IMR-90 (cell line): Measurements from ENCODE around the gene ZNF587. TPM values are rescaled to one million over a fixed set of nuclear protein-coding genes. Genes with fewer than 3 reads are reported as not detected.

Source experiments
- ATAC-seq: fragments of 200-7000 bp; cut with Tn5 transposase; 2 replicates; pipeline ENCODE4 v1.9.1; 2020; ENCODE audit warnings: low read depth, mild to moderate bottlenecking, moderate library complexity
- BruUV-seq: library from RNA; stranded (reverse); fragments of 400-500 nt; replicated peaks from 2 replicates; lab custom pipeline; 2021; lab: Mats Ljungman, UMichigan
- CTCF ChIA-PET: fragments of 300-600 bp; formaldehyde crosslinking; extraction: SDS; loops from one replicate; lab custom pipeline; 2021; ENCODE audit warnings: antibody characterized with exemption; lab: Yijun Ruan, JAX
- POLR2A ChIA-PET: fragments of 300-600 bp; sonication (Branson Sonifier 250); formaldehyde crosslinking; loops from one replicate; lab custom pipeline; 2022; ENCODE audit warnings: antibody characterized with exemption; ENCODE audit not compliant: unreplicated experiment; lab: Charles Lee
- DNase-seq: peaks from one replicate; pipeline ENCODE4 v3.0.0; 2013
- H2AFZ ChIP-seq: replicated peaks from 2 replicates; pipeline ENCODE3; 2013; ENCODE audit warnings: low read length, mild to moderate bottlenecking; ENCODE audit not compliant: poor library complexity
- H2AK5ac ChIP-seq: 2 replicates; pipeline ENCODE4 v1.6.1; 2013; ENCODE audit warnings: low read depth, low read length, inconsistent platforms
- H2AK9ac ChIP-seq: replicated peaks from 2 replicates; pipeline ENCODE3; 2013; ENCODE audit warnings: mild to moderate bottlenecking, low read depth, low read length, moderate library complexity; ENCODE audit not compliant: poor library complexity
- H2BK120ac ChIP-seq: 2 replicates; pipeline ENCODE4 v1.6.1; 2013; ENCODE audit warnings: low read depth, low read length, inconsistent platforms
- H2BK15ac ChIP-seq: 3 replicates; pipeline ENCODE4 v1.6.1; 2013; ENCODE audit warnings: low read depth, low read length, inconsistent platforms
- H2BK20ac ChIP-seq: 2 replicates; pipeline ENCODE4 v1.6.1; 2013; ENCODE audit warnings: low read depth, mild to moderate bottlenecking, inconsistent platforms, low read length, moderate library complexity
- H2BK5ac ChIP-seq: 2 replicates; pipeline ENCODE4 v1.6.1; 2013; ENCODE audit warnings: mild to moderate bottlenecking, low read depth, low read length, inconsistent platforms; ENCODE audit not compliant: poor library complexity, severe bottlenecking
- H3K14ac ChIP-seq: replicated peaks from 2 replicates; pipeline ENCODE4 v1.6.1; 2013; ENCODE audit warnings: low read depth, low read length, inconsistent platforms
- H3K18ac ChIP-seq: 2 replicates; pipeline ENCODE4 v1.6.1; 2013; ENCODE audit warnings: low read depth, low read length, control low read depth
- H3K23ac ChIP-seq: 2 replicates; pipeline ENCODE4 v1.6.1; 2013; ENCODE audit warnings: low read depth, low read length, inconsistent platforms
- H3K27ac ChIP-seq: 2 replicates; pipeline ENCODE4 v1.5.1; 2013; ENCODE audit warnings: mild to moderate bottlenecking, control low read depth, low read length; ENCODE audit not compliant: insufficient read depth
- H3K27me3 ChIP-seq: 2 replicates; pipeline ENCODE4 v1.6.1; 2013; ENCODE audit warnings: low read length; ENCODE audit not compliant: control insufficient read depth, insufficient read depth
- H3K36me3 ChIP-seq: 2 replicates; pipeline ENCODE4 v1.6.1; 2013; ENCODE audit warnings: low read length, mixed read lengths; ENCODE audit not compliant: control insufficient read depth, insufficient read depth
- H3K4ac ChIP-seq: 2 replicates; pipeline ENCODE4 v1.6.1; 2013; ENCODE audit warnings: low read depth, low read length, inconsistent platforms
- H3K4me1 ChIP-seq: 2 replicates; pipeline ENCODE4 v1.6.1; 2013; ENCODE audit warnings: low read length, mixed read lengths; ENCODE audit not compliant: control insufficient read depth, insufficient read depth
- H3K4me2 ChIP-seq: 2 replicates; pipeline ENCODE4 v1.6.1; 2013; ENCODE audit warnings: low read depth, mild to moderate bottlenecking, control low read depth, low read length, moderate library complexity
- H3K4me3 ChIP-seq: 2 replicates; pipeline ENCODE4 v1.5.1; 2013; ENCODE audit warnings: low read depth, mild to moderate bottlenecking, control low read depth, low read length, moderate library complexity; ENCODE audit not compliant: insufficient read depth
- H3K56ac ChIP-seq: 2 replicates; pipeline ENCODE4 v1.6.1; 2013; ENCODE audit warnings: low read length, inconsistent platforms; ENCODE audit not compliant: insufficient read depth; ENCODE audit errors: extremely low read depth
- H3K79me1 ChIP-seq, 2 experiments: 2 replicates each; pipeline ENCODE4 v1.6.1; 2013; ENCODE audit warnings: low read length in 2 of 2, inconsistent platforms in 1 of 2, low read depth in 1 of 2
- H3K9ac ChIP-seq: 2 replicates; pipeline ENCODE4 v1.6.1; 2013; ENCODE audit warnings: low read depth, low read length, control low read depth
- H3K9me1 ChIP-seq: 2 replicates; pipeline ENCODE4 v1.6.1; 2013; ENCODE audit warnings: low read length, inconsistent platforms; ENCODE audit not compliant: insufficient read depth
- H3K9me3 ChIP-seq: 2 replicates; pipeline ENCODE4 v1.6.1; 2013; ENCODE audit warnings: low read length; ENCODE audit not compliant: control insufficient read depth, insufficient read depth
- H4K20me1 ChIP-seq: 2 replicates; pipeline ENCODE4 v1.6.1; 2013; ENCODE audit warnings: low read length, inconsistent platforms; ENCODE audit not compliant: insufficient read depth
- H4K5ac ChIP-seq: 2 replicates; pipeline ENCODE4 v1.6.1; 2013; ENCODE audit warnings: mild to moderate bottlenecking, low read depth, low read length, control low read depth
- H4K8ac ChIP-seq, 2 experiments: 2 replicates each; pipeline ENCODE4 v1.6.1; 2013; ENCODE audit warnings: low read depth in 2 of 2, low read length in 2 of 2, control low read depth in 1 of 2, inconsistent platforms in 1 of 2
- H4K91ac ChIP-seq: 2 replicates; pipeline ENCODE4 v1.6.1; 2013; ENCODE audit warnings: low read depth, low read length, inconsistent platforms; ENCODE audit not compliant: insufficient read depth
- BHLHE40 ChIP-seq: fragments of 150-350 bp; IDR thresholded peaks from 2 replicates; pipeline ENCODE4 v1.6.1; 2016; ENCODE audit warnings: mild to moderate bottlenecking, low read depth, low read length
- CEBPB ChIP-seq: IDR thresholded peaks from 2 replicates; pipeline ENCODE4 v1.6.1; 2012; ENCODE audit warnings: low read depth, low read length, improper control_type of control experiment
- CHD1 ChIP-seq: IDR thresholded peaks from 2 replicates; pipeline ENCODE4 v1.6.1; 2012; ENCODE audit warnings: low read depth, low read length, improper control_type of control experiment
- FOS ChIP-seq: fragments of 150-350 bp; IDR thresholded peaks from 2 replicates; pipeline ENCODE4 v1.6.1; 2016; ENCODE audit warnings: low read depth, low read length
- MAFK ChIP-seq: IDR thresholded peaks from 2 replicates; pipeline ENCODE4 v1.6.1; 2012; ENCODE audit warnings: low read depth, low read length, improper control_type of control experiment
- MAZ ChIP-seq: IDR thresholded peaks from 2 replicates; pipeline ENCODE4 v1.6.1; 2012; ENCODE audit warnings: low read depth, mild to moderate bottlenecking, low read length, improper control_type of control experiment, moderate library complexity, borderline replicate concordance
- MXI1 ChIP-seq: IDR thresholded peaks from 2 replicates; pipeline ENCODE4 v1.6.1; 2012; ENCODE audit warnings: low read depth, mild to moderate bottlenecking, low read length, moderate library complexity, borderline replicate concordance
- NFE2L2 ChIP-seq: fragments of 150-350 bp; IDR thresholded peaks from 2 replicates; pipeline ENCODE4 v1.6.1; 2016; ENCODE audit warnings: low read depth, mild to moderate bottlenecking, low read length
- POLR2A ChIP-seq: IDR thresholded peaks from 2 replicates; pipeline ENCODE4 v1.6.1; 2012; ENCODE audit warnings: mild to moderate bottlenecking, low read depth, low read length
- RAD21 ChIP-seq: IDR thresholded peaks from 2 replicates; pipeline ENCODE4 v1.6.1; 2012; ENCODE audit warnings: low read length, improper control_type of control experiment
- RCOR1 ChIP-seq: IDR thresholded peaks from 2 replicates; pipeline ENCODE4 v1.6.1; 2012; ENCODE audit warnings: mild to moderate bottlenecking, low read length, improper control_type of control experiment; ENCODE audit not compliant: insufficient replicate concordance
- RFX5 ChIP-seq: IDR thresholded peaks from 2 replicates; pipeline ENCODE4 v1.8.0; 2012; ENCODE audit warnings: low read depth, mild to moderate bottlenecking, low read length, moderate library complexity
- SMC3 ChIP-seq: fragments of 150-350 bp; IDR thresholded peaks from 2 replicates; pipeline ENCODE4 v1.6.1; 2016; ENCODE audit warnings: low read depth, mild to moderate bottlenecking, antibody characterized with exemption, low read length, moderate library complexity
- WGBS, 2 experiments: methylation state at CpG; one replicate each; pipeline versions ENCODE4 v1.1.5 to v1.1.7; 2013; ENCODE audit warnings: missing lambda C conversion rate in 2 of 2; ENCODE audit not compliant: insufficient read length in 1 of 2; ENCODE audit errors: extremely low coverage in 2 of 2; 5-methylcytosine and 5-hydroxymethylcytosine counted together
- dilution Hi-C: fragments of 300-500 bp; cut with HindIII; formaldehyde crosslinking; loops from one replicate; pipeline ENCODE4 v1.14.3; 2018; ENCODE audit warnings: low sequenced_read_pairs; ENCODE audit not compliant: unreplicated experiment
- in situ Hi-C: fragments of 300-500 bp; cut with MboI; formaldehyde crosslinking; loops from 3 replicates; pipeline ENCODE4 v1.14.3; 2019; ENCODE audit warnings: low sequenced_read_pairs, inconsistent platforms, mixed read lengths
- intact Hi-C: fragments of 100-400 bp; cut with micrococcal nuclease; formaldehyde crosslinking; loops from 2 replicates; pipeline ENCODE4 v1.10.0; 2022
- polyA plus RNA-seq, 3 experiments: library from polyadenylated mRNA; depleted of rRNA; stranded (reverse); fragments of >200 nt; gene quantifications; 2 replicates each; pipeline ENCODE4 v1.2.3, GENCODE V29; 2012; ENCODE audit warnings: low replicate concordance in 1 of 3
- total RNA-seq: library from RNA; depleted of rRNA; stranded (reverse); fragments of >200 nt; gene quantifications from 2 replicates; pipeline ENCODE4 v1.2.3, GENCODE V29; 2012
- TF ChIP-seq, protein P1 (sequence below): fragments of 150-350 bp; IDR thresholded peaks from 2 replicates; pipeline ENCODE4 v1.6.1; 2016; ENCODE audit warnings: low read depth, mild to moderate bottlenecking, low read length, moderate library complexity, borderline replicate concordance
- TF ChIP-seq, protein P2 (sequence below): conservative IDR thresholded peaks from 2 replicates; pipeline ENCODE4 v1.5.1; 2012; ENCODE audit warnings: mild to moderate bottlenecking, low read depth, low read length, improper control_type of control experiment
- TF ChIP-seq, protein P3 (sequence below): fragments of 150-350 bp; IDR thresholded peaks from 2 replicates; pipeline ENCODE4 v1.6.1; 2017; ENCODE audit warnings: mild to moderate bottlenecking, antibody characterized with exemption, low read length, low read depth

Gene ZNF587
- total and polyA plus RNA-seq, 2 of the 4 experiments (the other 2 are of a cell fraction) = 14.0 to 43.7 TPM

DNA sequence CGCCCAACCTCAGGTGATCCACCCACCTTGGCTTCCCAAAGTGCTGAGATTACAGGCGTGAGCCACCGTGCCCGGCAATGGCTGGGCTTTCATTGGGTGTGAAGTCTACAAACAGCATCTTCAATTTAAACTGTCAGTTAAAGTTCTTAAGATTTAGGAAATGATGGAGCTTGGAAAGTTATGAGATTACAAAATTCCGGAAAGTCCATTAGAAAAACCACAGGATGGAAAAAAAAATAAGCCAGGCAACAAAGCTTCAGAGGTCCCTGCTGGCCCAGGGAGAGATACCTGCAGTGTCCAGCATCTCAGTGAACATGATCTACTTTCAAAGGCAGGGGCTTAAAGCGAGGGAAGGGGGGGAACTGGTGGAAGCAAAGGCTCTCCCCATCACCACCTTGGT, 24.1 kb upstream of the ZNF587 start:
- H4K5ac ChIP-seq = no peak overlapping the region
- H3K9me1 ChIP-seq = peaks cover 12% of the 10 kb centered on the region
- H3K4me2 ChIP-seq = no peak overlapping the region
- dilution Hi-C loops = no loop called here
- POLR2A ChIA-PET = no interaction called here
- CTCF ChIA-PET = no interaction called here
- H2AK5ac ChIP-seq = no peak overlapping the region
- no peak overlapping the region for H2AFZ ChIP-seq
- H2BK20ac ChIP-seq = no peak overlapping the region
- H4K8ac ChIP-seq = no peak overlapping the region
- BruUV-seq = no TSS peak
- in situ Hi-C loops = no loop called here
- no peak overlapping the region for H2AK9ac ChIP-seq
- WGBS, 2 experiments = no CpG with 5 or more reads among the region's 6 CpGs
- H4K20me1 ChIP-seq = peaks cover 34% of the 10 kb centered on the region
- H3K27me3 ChIP-seq = no peaks in the 10 kb centered on the region
- H2BK120ac ChIP-seq = no peak overlapping the region
- no peak overlapping the region for H3K56ac ChIP-seq
- ATAC-seq (no peak), DNase-seq (no peak)
- no peak overlapping the region for H3K27ac ChIP-seq
- H3K18ac ChIP-seq = no peak overlapping the region
- H3K4me3 ChIP-seq = no peak overlapping the region
- H3K36me3 ChIP-seq = peaks cover 5% of the 10 kb centered on the region
- no peak overlapping the region for H3K23ac ChIP-seq
- H3K9me3 ChIP-seq = no peaks in the 10 kb centered on the region
- no peak overlapping the region for H2BK5ac ChIP-seq
- H3K4ac ChIP-seq = no peak overlapping the region
- H4K91ac ChIP-seq = no peak overlapping the region
- peaks cover 10 to 73% of the 10 kb centered on the region in 2 experiments for H3K79me1 ChIP-seq
- H2BK15ac ChIP-seq = no peak overlapping the region
- intact Hi-C loops = no loop called here
- no peak overlapping the region for H3K9ac ChIP-seq
- no peak overlapping the region for H3K14ac ChIP-seq
- TF ChIP-seq MAFK (no peak), BHLHE40 (no peak), POLR2A (no peak), SMC3 (no peak), RFX5 (no peak), MAZ (no peak), RAD21 (no peak), MXI1 (no peak), NFE2L2 (no peak), CHD1 (no peak), RCOR1 (no peak), FOS (no peak), CEBPB (no peak)
- TF ChIP-seq, protein P1, sequence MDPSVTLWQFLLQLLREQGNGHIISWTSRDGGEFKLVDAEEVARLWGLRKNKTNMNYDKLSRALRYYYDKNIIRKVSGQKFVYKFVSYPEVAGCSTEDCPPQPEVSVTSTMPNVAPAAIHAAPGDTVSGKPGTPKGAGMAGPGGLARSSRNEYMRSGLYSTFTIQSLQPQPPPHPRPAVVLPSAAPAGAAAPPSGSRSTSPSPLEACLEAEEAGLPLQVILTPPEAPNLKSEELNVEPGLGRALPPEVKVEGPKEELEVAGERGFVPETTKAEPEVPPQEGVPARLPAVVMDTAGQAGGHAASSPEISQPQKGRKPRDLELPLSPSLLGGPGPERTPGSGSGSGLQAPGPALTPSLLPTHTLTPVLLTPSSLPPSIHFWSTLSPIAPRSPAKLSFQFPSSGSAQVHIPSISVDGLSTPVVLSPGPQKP = no peak
- TF ChIP-seq, protein P2, sequence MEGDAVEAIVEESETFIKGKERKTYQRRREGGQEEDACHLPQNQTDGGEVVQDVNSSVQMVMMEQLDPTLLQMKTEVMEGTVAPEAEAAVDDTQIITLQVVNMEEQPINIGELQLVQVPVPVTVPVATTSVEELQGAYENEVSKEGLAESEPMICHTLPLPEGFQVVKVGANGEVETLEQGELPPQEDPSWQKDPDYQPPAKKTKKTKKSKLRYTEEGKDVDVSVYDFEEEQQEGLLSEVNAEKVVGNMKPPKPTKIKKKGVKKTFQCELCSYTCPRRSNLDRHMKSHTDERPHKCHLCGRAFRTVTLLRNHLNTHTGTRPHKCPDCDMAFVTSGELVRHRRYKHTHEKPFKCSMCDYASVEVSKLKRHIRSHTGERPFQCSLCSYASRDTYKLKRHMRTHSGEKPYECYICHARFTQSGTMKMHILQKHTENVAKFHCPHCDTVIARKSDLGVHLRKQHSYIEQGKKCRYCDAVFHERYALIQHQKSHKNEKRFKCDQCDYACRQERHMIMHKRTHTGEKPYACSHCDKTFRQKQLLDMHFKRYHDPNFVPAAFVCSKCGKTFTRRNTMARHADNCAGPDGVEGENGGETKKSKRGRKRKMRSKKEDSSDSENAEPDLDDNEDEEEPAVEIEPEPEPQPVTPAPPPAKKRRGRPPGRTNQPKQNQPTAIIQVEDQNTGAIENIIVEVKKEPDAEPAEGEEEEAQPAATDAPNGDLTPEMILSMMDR = no peak
- TF ChIP-seq, protein P3, sequence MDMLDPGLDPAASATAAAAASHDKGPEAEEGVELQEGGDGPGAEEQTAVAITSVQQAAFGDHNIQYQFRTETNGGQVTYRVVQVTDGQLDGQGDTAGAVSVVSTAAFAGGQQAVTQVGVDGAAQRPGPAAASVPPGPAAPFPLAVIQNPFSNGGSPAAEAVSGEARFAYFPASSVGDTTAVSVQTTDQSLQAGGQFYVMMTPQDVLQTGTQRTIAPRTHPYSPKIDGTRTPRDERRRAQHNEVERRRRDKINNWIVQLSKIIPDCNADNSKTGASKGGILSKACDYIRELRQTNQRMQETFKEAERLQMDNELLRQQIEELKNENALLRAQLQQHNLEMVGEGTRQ = no peak
- H3K4me1 ChIP-seq = peaks cover 13% of the 10 kb centered on the region
